HCT116 (cell line): ENCODE data around the gene MIEF2.

Experiments
- CEBPB ChIP-seq: IDR thresholded peaks from 2 replicates; pipeline ENCODE4 v1.6.1; 2012; ENCODE audit warnings: low read depth
- CTCF ChIP-seq, 3 experiments: fragments of 200-600 bp in 1 of 3; sonication (generic) in 1 of 3; IDR thresholded peaks in 2 of 3; conservative IDR thresholded peaks in 1 of 3; 2 replicates each; pipeline ENCODE4 v1.5.1; 2012 to 2017; ENCODE audit warnings: low read depth in 2 of 3, low read length in 2 of 3, antibody characterized with exemption in 1 of 3, borderline replicate concordance in 1 of 3, control low read depth in 1 of 3, mild to moderate bottlenecking in 1 of 3, mixed read lengths in 1 of 3, mixed run types in 1 of 3, moderate library complexity in 1 of 3; ENCODE audit not compliant: insufficient read depth in 1 of 3
- EGR1 ChIP-seq: IDR thresholded peaks from 2 replicates; pipeline ENCODE4 v1.6.1; 2012; ENCODE audit warnings: low read depth
- EZH2 ChIP-seq: fragments of 200-600 bp; sonication (generic); IDR thresholded peaks from 2 replicates; pipeline ENCODE4 v1.6.1; 2017; ENCODE audit warnings: antibody characterized with exemption, mixed run types
- FOSL1 ChIP-seq: IDR thresholded peaks from 2 replicates; pipeline ENCODE4 v1.6.1; 2012; ENCODE audit warnings: low read depth
- MAX ChIP-seq: IDR thresholded peaks from 2 replicates; pipeline ENCODE4 v1.6.1; 2012
- POLR2A ChIP-seq: IDR thresholded peaks from 2 replicates; pipeline ENCODE4 v1.7.0; 2011; ENCODE audit warnings: borderline replicate concordance; ENCODE audit not compliant: insufficient read depth, insufficient read length; ENCODE audit errors: extremely low read depth
- POLR2AphosphoS5 ChIP-seq: IDR thresholded peaks from 2 replicates; pipeline ENCODE4 v1.6.1; 2011; ENCODE audit warnings: mild to moderate bottlenecking, low read depth, low read length, moderate library complexity
- RAD21 ChIP-seq: IDR thresholded peaks from 2 replicates; pipeline ENCODE4 v1.6.1; 2012; ENCODE audit warnings: low read depth, mild to moderate bottlenecking
- REST ChIP-seq: IDR thresholded peaks from 2 replicates; pipeline ENCODE4 v1.6.1; 2012; ENCODE audit warnings: low read depth
- SIN3A ChIP-seq: IDR thresholded peaks from 2 replicates; pipeline ENCODE4 v1.6.1; 2012; ENCODE audit warnings: low read depth
- SP1 ChIP-seq: IDR thresholded peaks from 2 replicates; pipeline ENCODE4 v1.6.1; 2012; ENCODE audit warnings: low read depth
- TCF7L2 ChIP-seq: IDR thresholded peaks from 2 replicates; pipeline ENCODE4 v1.7.0; 2011; ENCODE audit warnings: borderline replicate concordance, inconsistent platforms; ENCODE audit not compliant: insufficient read depth, insufficient read length; ENCODE audit errors: extremely low read depth
- YY1 ChIP-seq: IDR thresholded peaks from 2 replicates; pipeline ENCODE4 v1.6.1; 2011; ENCODE audit warnings: low read length, low read depth, moderate library complexity, mild to moderate bottlenecking; ENCODE audit not compliant: insufficient replicate concordance; ENCODE audit errors: extremely low read depth

DNA sequence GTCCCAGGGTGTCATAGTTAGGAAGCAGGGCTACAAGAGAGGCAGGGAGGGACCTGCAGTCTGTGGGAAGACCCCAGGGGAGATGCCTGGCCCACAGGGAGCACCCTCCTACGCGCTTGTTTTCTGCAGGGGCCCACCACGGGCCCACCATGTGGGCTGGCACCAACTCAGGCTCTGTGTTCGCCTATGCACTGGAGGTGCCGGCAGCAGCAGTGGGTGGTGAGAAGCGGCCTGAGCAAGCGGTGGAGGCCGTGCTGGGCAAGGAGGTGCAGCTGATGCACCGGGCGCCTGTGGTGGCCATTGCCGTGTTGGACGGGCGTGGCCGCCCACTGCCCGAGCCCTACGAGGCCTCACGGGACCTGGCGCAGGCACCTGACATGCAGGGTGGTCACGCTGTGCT lies 20.0 kb upstream of the MIEF2 start:
- TF ChIP-seq REST (no peak), CTCF (IDR thresholded peaks at IDR 0.05 in 2 of 3, conservative IDR thresholded peaks at IDR 0.05 in 1 of 3; ENCODE audit: borderline replicate concordance in 1 of 3, insufficient read depth in 1 of 3, low read depth in 2 of 3, low read length in 2 of 3) (no peak), POLR2A (no peak), SP1 (no peak), POLR2AphosphoS5 (no peak), MAX (no peak), YY1 (no peak), TCF7L2 (no peak), SIN3A (no peak), EZH2 (no peak), RAD21 (no peak), CEBPB (no peak), FOSL1 (no peak), EGR1 (no peak)
